ENCODE measurements around the gene PRDM1.

The PRDM1 gene

DNA sequence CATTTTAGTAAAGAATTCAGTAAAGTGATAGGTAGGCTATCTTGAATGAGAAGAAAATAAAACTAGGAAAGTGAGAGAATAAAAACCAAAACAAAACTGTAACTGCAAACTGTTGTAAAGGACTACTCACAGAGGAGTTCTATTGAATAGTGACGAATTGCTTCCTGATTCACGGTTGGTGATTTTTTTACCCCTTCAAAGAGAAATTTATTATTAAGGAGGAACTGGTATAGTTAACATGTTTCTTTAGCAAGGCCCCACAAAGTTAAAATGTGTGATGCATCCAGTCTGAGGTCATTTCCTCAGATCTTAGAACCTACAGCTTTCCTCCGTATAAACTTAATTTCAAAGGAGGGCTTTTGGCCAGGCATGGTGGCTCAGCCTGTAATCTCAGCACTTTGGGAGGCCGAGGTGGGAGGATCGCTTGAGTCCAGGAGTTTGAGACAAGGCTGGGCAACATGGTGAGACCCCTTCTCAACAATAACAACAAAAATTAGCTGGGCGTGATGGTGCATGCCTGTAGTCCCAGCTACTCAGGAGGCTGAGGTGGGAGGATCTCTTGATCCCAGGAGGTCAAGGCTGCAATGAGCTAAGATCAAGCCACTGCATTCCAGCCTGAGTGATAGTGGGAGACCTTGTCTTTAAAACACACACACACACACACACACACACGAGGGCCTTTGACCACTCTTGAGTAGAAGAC, 8.3 kb downstream of the PRDM1 start:
- Histone ChIP-seq H3K4me1 (ENCODE audit: control insufficient read depth in 5 of 5, insufficient read depth in 5 of 5, low read length in 5 of 5) (peaks cover 2 to 43% (median 23%) of the 10 kb centered on the region in 5 donors), H3K27ac (ENCODE audit: low read depth, low read length) (no peak overlapping the region), H3K9me3 (ENCODE audit: control insufficient read depth in 5 of 5, low read length in 5 of 5) (no peaks in the 10 kb centered on the region), H3K9ac (ENCODE audit: low read length in 5 of 5) (no peak overlapping the region), H3K36me3 (ENCODE audit: control insufficient read depth in 5 of 5, insufficient read depth in 5 of 5, low read length in 5 of 5) (peaks cover 0 to 7% (median 0%) of the 10 kb centered on the region in 5 donors), H3K27me3 (ENCODE audit: control insufficient read depth in 5 of 5, insufficient read depth in 4 of 5, low read length in 5 of 5) (peaks cover 0 to 8% (median 0%) of the 10 kb centered on the region in 5 donors), H3K4me3 (ENCODE audit: low read depth in 1 of 5, low read length in 5 of 5) (no peak overlapping the region)

DNA sequence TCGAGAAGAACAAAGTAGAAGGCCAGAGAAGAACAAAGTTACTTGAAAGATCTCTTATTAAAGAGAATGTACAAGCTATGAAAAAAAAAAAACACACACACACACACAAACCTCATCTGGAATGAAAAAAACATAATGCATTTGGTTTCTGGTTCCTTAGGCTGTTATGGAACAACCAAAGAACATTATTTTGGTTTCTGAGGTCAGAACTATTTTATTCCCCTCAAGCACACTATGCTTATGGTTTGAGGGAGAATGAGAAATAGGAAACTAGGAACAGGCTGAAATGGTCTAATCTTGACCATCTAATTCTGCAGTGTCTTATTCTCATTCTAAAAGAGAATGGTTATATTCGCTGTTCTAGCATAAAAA, 8.8 kb downstream of the PRDM1 start:
- no peak overlapping the region for H3K27ac ChIP-seq (ENCODE audit: low read depth, low read length)
- no peak overlapping the region for H3K9ac ChIP-seq (ENCODE audit: low read length in 5 of 5)

DNA sequence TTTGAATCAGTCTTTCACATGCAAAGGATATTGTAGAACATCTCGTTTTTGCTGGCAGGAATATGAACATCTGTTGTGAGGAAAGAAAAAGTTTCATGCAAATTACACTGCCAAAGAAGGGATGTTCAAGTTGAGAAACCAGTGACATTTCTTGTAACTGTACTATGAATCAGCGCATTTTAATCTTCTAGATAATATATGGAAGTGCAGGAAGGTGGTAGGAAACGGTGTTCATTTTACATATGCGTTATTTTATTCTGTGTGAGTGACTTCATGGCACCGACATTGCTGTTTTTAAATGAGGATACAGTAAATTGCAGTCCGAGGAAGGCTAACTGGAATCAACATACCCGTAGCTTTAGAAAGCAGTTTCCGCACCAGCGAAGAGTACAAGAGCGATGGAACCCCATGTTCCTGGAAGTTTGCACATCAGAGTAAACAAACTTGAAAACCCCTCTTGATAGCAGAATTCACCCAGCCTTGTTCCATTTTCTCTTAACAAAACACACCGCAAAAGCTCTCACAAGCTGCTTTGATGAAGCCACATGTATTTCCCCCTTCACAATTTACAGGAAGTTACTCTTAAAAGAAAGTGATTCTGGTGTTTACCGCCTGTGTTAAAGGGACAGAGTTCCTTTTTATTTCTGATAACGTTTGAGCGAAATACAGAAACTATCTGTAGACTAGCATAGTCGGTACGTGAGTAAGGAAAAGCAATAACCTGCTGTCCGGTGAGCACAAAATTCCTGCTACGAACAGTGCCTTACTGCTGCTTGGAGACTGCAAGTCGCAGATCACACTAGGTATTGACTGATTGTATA, 11.5 kb downstream of the PRDM1 start:
- H3K9me3 ChIP-seq (ENCODE audit: control insufficient read depth in 5 of 5, low read length in 5 of 5) = no peaks in the 10 kb centered on the region
- peak overlapping the region; percentile 55 to 86 (median 75) for H3K4me3 ChIP-seq (ENCODE audit: low read depth in 1 of 5, low read length in 5 of 5)
- peak overlapping the region; percentile 41 to 71 (median 63) for H3K9ac ChIP-seq (ENCODE audit: low read length in 5 of 5)
- peaks cover 0 to 10% (median 3%) of the 10 kb centered on the region in 5 donors for H3K36me3 ChIP-seq (ENCODE audit: control insufficient read depth in 5 of 5, insufficient read depth in 5 of 5, low read length in 5 of 5)
- peaks cover 2 to 33% (median 22%) of the 10 kb centered on the region in 5 donors for H3K4me1 ChIP-seq (ENCODE audit: control insufficient read depth in 5 of 5, insufficient read depth in 5 of 5, low read length in 5 of 5)
- peak overlapping the region; percentile 74 for H3K27ac ChIP-seq (ENCODE audit: low read depth, low read length)
- H3K27me3 ChIP-seq (ENCODE audit: control insufficient read depth in 5 of 5, insufficient read depth in 4 of 5, low read length in 5 of 5) = peaks cover 0 to 8% (median 0%) of the 10 kb centered on the region in 5 donors

More for the DNA sequence above, 8.8 kb downstream of the PRDM1 start:
- Histone ChIP-seq H3K9me3 (ENCODE audit: control insufficient read depth in 5 of 5, low read length in 5 of 5) (no peaks in the 10 kb centered on the region), H3K36me3 (ENCODE audit: control insufficient read depth in 5 of 5, insufficient read depth in 5 of 5, low read length in 5 of 5) (peaks cover 0 to 7% (median 0%) of the 10 kb centered on the region in 5 donors), H3K27me3 (ENCODE audit: control insufficient read depth in 5 of 5, insufficient read depth in 4 of 5, low read length in 5 of 5) (peaks cover 0 to 8% (median 0%) of the 10 kb centered on the region in 5 donors), H3K4me1 (ENCODE audit: control insufficient read depth in 5 of 5, insufficient read depth in 5 of 5, low read length in 5 of 5) (peaks cover 2 to 39% (median 23%) of the 10 kb centered on the region in 5 donors), H3K4me3 (ENCODE audit: low read depth in 1 of 5, low read length in 5 of 5) (no peak overlapping the region)

DNA sequence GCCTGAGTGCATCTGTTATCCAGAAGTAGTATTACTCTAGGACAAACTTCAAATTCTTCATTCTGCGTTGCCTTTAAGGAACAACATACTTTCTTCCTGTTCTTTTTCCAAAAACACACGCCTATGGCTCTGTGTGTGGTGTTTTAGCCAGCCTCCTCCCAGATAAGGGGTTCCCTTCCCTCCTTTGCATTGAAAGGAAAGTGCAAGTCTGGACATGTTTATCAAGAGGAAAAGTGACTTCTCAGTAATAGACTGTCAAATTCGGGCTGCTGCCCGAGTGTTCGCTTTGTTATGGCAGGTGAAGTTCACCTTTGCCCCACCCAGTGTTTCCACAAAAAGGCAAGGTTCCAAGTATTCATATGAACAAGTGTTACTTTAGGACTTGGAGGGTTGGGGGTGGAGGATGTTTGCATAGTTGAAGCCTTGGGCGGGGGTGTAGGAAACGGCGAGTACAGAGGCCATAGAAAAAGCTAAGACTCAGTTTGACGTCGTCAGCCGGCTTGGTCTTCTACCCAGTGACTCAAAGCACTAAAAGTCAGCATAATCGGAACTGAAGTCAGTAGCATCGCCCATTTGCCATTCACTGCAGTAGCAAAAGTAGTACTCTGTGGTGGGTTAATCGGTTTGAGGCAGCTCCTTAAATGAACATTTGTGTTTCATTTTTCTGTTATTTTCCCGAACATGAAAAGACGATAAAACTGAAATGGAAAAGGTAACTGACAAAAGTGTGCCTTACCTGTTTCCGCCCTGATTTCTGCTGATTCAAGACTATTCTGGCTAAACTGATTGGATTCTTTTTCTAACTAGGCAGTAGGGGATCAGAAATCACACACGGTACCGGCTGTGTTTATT, 12.5 kb downstream of the PRDM1 start:
- Histone ChIP-seq H3K4me3 (ENCODE audit: low read depth in 1 of 5, low read length in 5 of 5) (peak overlapping the region; percentile 55 to 86 (median 75)), H3K4me1 (ENCODE audit: control insufficient read depth in 5 of 5, insufficient read depth in 5 of 5, low read length in 5 of 5) (peaks cover 2 to 38% (median 23%) of the 10 kb centered on the region in 5 donors), H3K27ac (ENCODE audit: low read depth, low read length) (peak overlapping the region; percentile 74), H3K36me3 (ENCODE audit: control insufficient read depth in 5 of 5, insufficient read depth in 5 of 5, low read length in 5 of 5) (peaks cover 0 to 10% (median 3%) of the 10 kb centered on the region in 5 donors), H3K9me3 (ENCODE audit: control insufficient read depth in 5 of 5, low read length in 5 of 5) (no peaks in the 10 kb centered on the region), H3K27me3 (ENCODE audit: control insufficient read depth in 5 of 5, insufficient read depth in 4 of 5, low read length in 5 of 5) (peaks cover 0 to 8% (median 0%) of the 10 kb centered on the region in 5 donors), H3K9ac (ENCODE audit: low read length in 5 of 5) (peak overlapping the region; percentile 7 to 71 (median 63))

DNA sequence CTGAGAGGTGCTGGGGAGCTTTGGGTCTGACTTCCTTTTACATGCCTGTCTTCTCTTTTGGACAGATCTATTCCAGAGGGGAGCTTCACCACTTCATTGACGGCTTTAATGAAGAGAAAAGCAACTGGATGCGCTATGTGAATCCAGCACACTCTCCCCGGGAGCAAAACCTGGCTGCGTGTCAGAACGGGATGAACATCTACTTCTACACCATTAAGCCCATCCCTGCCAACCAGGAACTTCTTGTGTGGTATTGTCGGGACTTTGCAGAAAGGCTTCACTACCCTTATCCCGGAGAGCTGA, 13.1 kb downstream of the PRDM1 start:
- Histone ChIP-seq H3K27me3 (ENCODE audit: control insufficient read depth in 5 of 5, insufficient read depth in 4 of 5, low read length in 5 of 5) (peaks cover 0 to 8% (median 0%) of the 10 kb centered on the region in 5 donors), H3K9me3 (ENCODE audit: control insufficient read depth in 5 of 5, low read length in 5 of 5) (no peaks in the 10 kb centered on the region), H3K27ac (ENCODE audit: low read depth, low read length) (peak overlapping the region; percentile 74), H3K36me3 (ENCODE audit: control insufficient read depth in 5 of 5, insufficient read depth in 5 of 5, low read length in 5 of 5) (peaks cover 0 to 10% (median 3%) of the 10 kb centered on the region in 5 donors), H3K4me1 (ENCODE audit: control insufficient read depth in 5 of 5, insufficient read depth in 5 of 5, low read length in 5 of 5) (peaks cover 2 to 42% (median 23%) of the 10 kb centered on the region in 5 donors), H3K4me3 (ENCODE audit: low read depth in 1 of 5, low read length in 5 of 5) (peak overlapping the region in 4 of 5 donors; percentile 67 to 86 (median 77)), H3K9ac (ENCODE audit: low read length in 5 of 5) (peak overlapping the region in 2 of 5 donors; percentile 7 to 63)

DNA sequence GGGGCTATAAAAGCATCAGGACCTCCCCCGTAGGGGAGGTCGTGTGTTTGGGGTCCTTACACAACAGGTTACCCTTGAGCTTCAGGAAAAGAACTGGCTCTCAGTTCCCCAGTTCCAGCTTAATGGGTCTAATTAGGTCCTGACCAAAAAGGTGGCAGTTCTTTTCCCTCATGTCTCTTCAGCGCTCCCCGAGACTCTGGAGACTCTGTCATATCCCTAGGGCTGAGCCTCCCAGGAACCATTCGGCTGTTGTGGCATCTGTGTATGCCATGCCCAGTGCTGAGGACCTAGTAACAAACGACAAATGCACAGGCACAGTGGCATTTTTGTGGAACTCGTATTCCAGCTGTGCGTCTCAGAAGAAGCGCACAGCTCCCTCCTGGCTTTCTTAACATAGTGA, 14.6 kb downstream of the PRDM1 start:
- H3K4me3 ChIP-seq (ENCODE audit: low read depth in 1 of 5, low read length in 5 of 5) = peak overlapping the region in 2 of 5 donors; percentile 37 to 67
- H3K4me1 ChIP-seq (ENCODE audit: control insufficient read depth in 5 of 5, insufficient read depth in 5 of 5, low read length in 5 of 5) = peaks cover 2 to 42% (median 23%) of the 10 kb centered on the region in 5 donors
- peaks cover 0 to 22% (median 15%) of the 10 kb centered on the region in 5 donors for H3K36me3 ChIP-seq (ENCODE audit: control insufficient read depth in 5 of 5, insufficient read depth in 5 of 5, low read length in 5 of 5)
- no peak overlapping the region for H3K27ac ChIP-seq (ENCODE audit: low read depth, low read length)
- H3K9ac ChIP-seq (ENCODE audit: low read length in 5 of 5) = no peak overlapping the region
- H3K9me3 ChIP-seq (ENCODE audit: control insufficient read depth in 5 of 5, low read length in 5 of 5) = no peaks in the 10 kb centered on the region
- peaks cover 0 to 8% (median 0%) of the 10 kb centered on the region in 5 donors for H3K27me3 ChIP-seq (ENCODE audit: control insufficient read depth in 5 of 5, insufficient read depth in 4 of 5, low read length in 5 of 5)

DNA sequence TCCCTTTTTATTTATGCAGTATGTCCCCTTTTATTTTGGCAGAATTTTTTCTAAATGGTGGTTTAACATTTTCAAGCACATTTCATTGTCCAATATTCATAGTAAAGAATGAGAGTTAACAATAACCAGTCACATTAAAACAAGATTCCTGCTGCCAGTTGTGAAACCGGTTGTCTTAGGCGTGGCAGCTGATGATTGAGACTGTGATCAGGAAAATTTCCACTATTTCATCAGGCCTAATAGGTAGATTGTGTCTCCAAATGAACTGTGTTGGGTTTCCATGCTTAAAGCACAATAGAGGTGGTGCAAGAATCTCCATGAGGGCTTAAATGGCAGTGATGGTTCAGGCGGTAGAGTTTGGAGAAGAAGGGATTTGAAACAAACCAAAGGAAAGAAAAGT, 15.3 kb downstream of the PRDM1 start:
- Histone ChIP-seq H3K9ac (ENCODE audit: low read length in 5 of 5) (no peak overlapping the region), H3K27ac (ENCODE audit: low read depth, low read length) (no peak overlapping the region), H3K9me3 (ENCODE audit: control insufficient read depth in 5 of 5, low read length in 5 of 5) (no peaks in the 10 kb centered on the region), H3K27me3 (ENCODE audit: control insufficient read depth in 5 of 5, insufficient read depth in 4 of 5, low read length in 5 of 5) (peaks cover 0 to 8% (median 0%) of the 10 kb centered on the region in 5 donors), H3K4me3 (ENCODE audit: low read depth in 1 of 5, low read length in 5 of 5) (no peak overlapping the region), H3K4me1 (ENCODE audit: control insufficient read depth in 5 of 5, insufficient read depth in 5 of 5, low read length in 5 of 5) (peaks cover 2 to 41% (median 23%) of the 10 kb centered on the region in 5 donors), H3K36me3 (ENCODE audit: control insufficient read depth in 5 of 5, insufficient read depth in 5 of 5, low read length in 5 of 5) (peaks cover 0 to 28% (median 17%) of the 10 kb centered on the region in 5 donors)

DNA sequence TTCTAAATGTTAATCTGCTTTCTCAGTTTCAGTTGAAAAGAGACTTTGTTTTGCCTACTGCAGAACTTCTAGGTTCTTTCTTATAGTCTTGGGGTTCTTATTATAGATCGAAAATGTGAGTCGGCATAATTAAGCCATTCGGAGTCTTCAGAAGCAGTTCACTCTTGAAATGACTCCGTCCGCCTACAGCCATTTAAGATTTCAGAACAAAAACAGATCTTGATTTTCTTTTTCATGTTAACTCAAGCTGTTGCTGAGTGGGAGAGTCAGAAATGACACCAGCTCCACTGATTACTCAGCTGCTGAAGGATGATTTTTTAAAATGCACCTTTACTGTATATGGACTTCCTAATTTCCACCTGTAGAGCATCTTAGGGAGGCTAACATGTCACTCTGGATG, 15.9 kb downstream of the PRDM1 start:
- H3K27ac ChIP-seq (ENCODE audit: low read depth, low read length) = no peak overlapping the region
- H3K36me3 ChIP-seq (ENCODE audit: control insufficient read depth in 5 of 5, insufficient read depth in 5 of 5, low read length in 5 of 5) = peaks cover 0 to 34% (median 20%) of the 10 kb centered on the region in 5 donors
- H3K4me3 ChIP-seq (ENCODE audit: low read depth in 1 of 5, low read length in 5 of 5) = peak overlapping the region in 1 of 5 donors; percentile 12
- H3K9ac ChIP-seq (ENCODE audit: low read length in 5 of 5) = no peak overlapping the region
- peaks cover 2 to 35% (median 21%) of the 10 kb centered on the region in 5 donors for H3K4me1 ChIP-seq (ENCODE audit: control insufficient read depth in 5 of 5, insufficient read depth in 5 of 5, low read length in 5 of 5)
- peaks cover 0 to 8% (median 0%) of the 10 kb centered on the region in 5 donors for H3K27me3 ChIP-seq (ENCODE audit: control insufficient read depth in 5 of 5, insufficient read depth in 4 of 5, low read length in 5 of 5)
- H3K9me3 ChIP-seq (ENCODE audit: control insufficient read depth in 5 of 5, low read length in 5 of 5) = no peaks in the 10 kb centered on the region

DNA sequence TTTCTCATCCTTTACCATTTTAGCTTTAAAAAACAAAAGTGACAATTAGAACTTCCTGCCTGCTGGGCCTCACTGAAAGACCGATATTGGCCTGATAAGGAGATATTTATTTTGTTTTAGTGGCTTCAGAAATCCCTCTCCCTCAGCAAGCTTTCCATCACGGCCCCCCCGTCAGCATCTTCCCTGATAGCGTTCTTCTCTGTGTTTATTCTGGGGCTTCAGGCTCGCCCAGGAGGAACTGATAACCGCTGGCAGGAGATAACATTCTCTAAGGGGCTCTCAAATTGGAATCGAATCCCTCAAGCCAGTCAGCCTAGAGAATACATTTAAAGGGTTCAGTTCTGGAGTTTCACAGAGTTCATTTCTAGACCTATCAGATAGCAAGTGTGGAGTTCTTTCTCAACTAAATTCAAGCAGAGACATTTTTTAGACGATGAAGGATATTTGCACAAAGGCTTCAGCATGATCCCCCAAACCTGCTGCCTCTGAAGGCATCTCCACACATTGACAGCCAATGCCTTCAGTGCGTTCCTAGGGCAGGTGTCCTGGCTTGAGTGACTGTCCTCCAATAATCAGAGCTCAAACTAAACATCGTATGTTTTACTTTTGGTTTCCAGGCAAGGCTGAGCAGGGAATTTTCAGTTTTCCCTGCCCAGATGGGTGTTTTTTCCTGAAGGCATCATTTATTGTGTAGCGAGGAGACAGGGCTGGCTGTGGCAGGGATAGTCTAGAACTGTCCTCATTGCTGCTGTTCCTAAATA, 17.0 kb downstream of the PRDM1 start:
- H3K9me3 ChIP-seq (ENCODE audit: control insufficient read depth in 5 of 5, low read length in 5 of 5) = no peaks in the 10 kb centered on the region
- H3K4me3 ChIP-seq (ENCODE audit: low read depth in 1 of 5, low read length in 5 of 5) = peak overlapping the region in 3 of 5 donors; percentile 51 to 57 (median 56)
- peaks cover 0 to 41% (median 23%) of the 10 kb centered on the region in 5 donors for H3K36me3 ChIP-seq (ENCODE audit: control insufficient read depth in 5 of 5, insufficient read depth in 5 of 5, low read length in 5 of 5)
- H3K27me3 ChIP-seq (ENCODE audit: control insufficient read depth in 5 of 5, insufficient read depth in 4 of 5, low read length in 5 of 5) = peaks cover 0 to 7% (median 0%) of the 10 kb centered on the region in 5 donors
- peaks cover 0 to 26% (median 10%) of the 10 kb centered on the region in 5 donors for H3K4me1 ChIP-seq (ENCODE audit: control insufficient read depth in 5 of 5, insufficient read depth in 5 of 5, low read length in 5 of 5)
- H3K9ac ChIP-seq (ENCODE audit: low read length in 5 of 5) = peak overlapping the region in 1 of 5 donors; percentile 44
- H3K27ac ChIP-seq (ENCODE audit: low read depth, low read length) = peak overlapping the region; percentile 55

Measured in subcutaneous abdominal adipose tissue (tissue), 5 donors.